H9 (cell line): ENCODE results near the gene HBP1. TPM values are rescaled to one million over a fixed set of nuclear protein-coding genes. Genes with fewer than 3 reads are reported as not detected.
A peak's percentile ranks its signal among the peaks of the same experiment; 100 is the strongest.

Experiments
- DNase-seq: peaks from one replicate; pipeline ENCODE4 v3.0.0-alpha.2; 2017
- H2AFZ ChIP-seq: one replicate; pipeline ENCODE4 v1.6.1; 2013; ENCODE audit warnings: mild to moderate bottlenecking, low read length, control low read depth, moderate library complexity
- H2AK5ac ChIP-seq: 2 replicates; pipeline ENCODE4 v1.6.1; 2013; ENCODE audit warnings: low read length, control low read depth, mixed read lengths; ENCODE audit not compliant: insufficient read length
- H2BK120ac ChIP-seq: one replicate; pipeline ENCODE4 v1.6.1; 2013; ENCODE audit warnings: low read depth, mild to moderate bottlenecking, low read length, control low read depth, inconsistent platforms; ENCODE audit not compliant: poor library complexity, severe bottlenecking
- H2BK12ac ChIP-seq: 2 replicates; pipeline ENCODE4 v1.6.1; 2013; ENCODE audit warnings: low read length, control low read depth, mixed read lengths, low read depth; ENCODE audit not compliant: insufficient read length
- H2BK15ac ChIP-seq: 2 replicates; pipeline ENCODE4 v1.6.1; 2013; ENCODE audit warnings: low read depth, low read length, control low read depth
- H2BK20ac ChIP-seq: one replicate; pipeline ENCODE4 v1.6.1; 2013; ENCODE audit warnings: low read depth, mild to moderate bottlenecking, low read length, control low read depth, inconsistent platforms; ENCODE audit not compliant: poor library complexity, severe bottlenecking
- H2BK5ac ChIP-seq: 2 replicates; pipeline ENCODE4 v1.6.1; 2013; ENCODE audit warnings: low read length, control low read depth, mixed read lengths; ENCODE audit not compliant: insufficient read length
- H3K14ac ChIP-seq: 2 replicates; pipeline ENCODE4 v1.6.1; 2013; ENCODE audit warnings: low read length, control low read depth; ENCODE audit not compliant: insufficient read depth
- H3K18ac ChIP-seq: 2 replicates; pipeline ENCODE4 v1.6.1; 2013; ENCODE audit warnings: low read depth, mild to moderate bottlenecking, mixed read lengths, low read length, control low read depth; ENCODE audit not compliant: insufficient read length
- H3K23ac ChIP-seq: 2 replicates; pipeline ENCODE4 v1.6.1; 2013; ENCODE audit warnings: low read length, control low read depth, mixed read lengths, low read depth; ENCODE audit not compliant: insufficient read length
- H3K23me2 ChIP-seq: 2 replicates; pipeline ENCODE4 v1.6.1; 2013; ENCODE audit warnings: low read depth, mild to moderate bottlenecking, mixed read lengths, low read length, control low read depth; ENCODE audit not compliant: insufficient read length, poor library complexity, severe bottlenecking
- H3K27ac ChIP-seq: 2 replicates; pipeline ENCODE4 v1.5.1; 2013; ENCODE audit warnings: low read length, control low read depth, mixed read lengths, low read depth; ENCODE audit not compliant: insufficient read length
- H3K27me3 ChIP-seq: 2 replicates; pipeline ENCODE4 v1.6.1; 2013; ENCODE audit warnings: low read length, control low read depth, inconsistent platforms; ENCODE audit not compliant: insufficient read depth
- H3K4ac ChIP-seq: 2 replicates; pipeline ENCODE4 v1.6.1; 2013; ENCODE audit warnings: low read depth, mild to moderate bottlenecking, control low read depth, inconsistent platforms, low read length, moderate library complexity
- H3K4me1 ChIP-seq: 2 replicates; pipeline ENCODE4 v1.6.1; 2013; ENCODE audit warnings: low read length, control low read depth, inconsistent platforms; ENCODE audit not compliant: insufficient read depth
- H3K4me2 ChIP-seq: 2 replicates; pipeline ENCODE4 v1.6.1; 2013; ENCODE audit warnings: low read length, control low read depth, mixed read lengths; ENCODE audit not compliant: insufficient read length, insufficient read depth
- H3K56ac ChIP-seq: 2 replicates; pipeline ENCODE4 v1.6.1; 2013; ENCODE audit warnings: low read depth, mild to moderate bottlenecking, mixed read lengths, low read length, control low read depth; ENCODE audit not compliant: insufficient read length
- H3K79me1 ChIP-seq: 2 replicates; pipeline ENCODE4 v1.6.1; 2013; ENCODE audit warnings: low read depth, mild to moderate bottlenecking, moderate library complexity, low read length, control low read depth, inconsistent platforms; ENCODE audit not compliant: insufficient read depth, poor library complexity, severe bottlenecking
- H3K79me2 ChIP-seq: 2 replicates; pipeline ENCODE4 v1.6.1; 2013; ENCODE audit warnings: low read length, control low read depth, inconsistent platforms; ENCODE audit not compliant: insufficient read depth
- H3K9ac ChIP-seq: 2 replicates; pipeline ENCODE4 v1.6.1; 2013; ENCODE audit warnings: low read length, control low read depth, mixed read lengths; ENCODE audit not compliant: insufficient read length; ENCODE audit errors: extremely low read depth
- H3K9me3 ChIP-seq: one replicate; pipeline ENCODE4 v1.6.1; 2013; ENCODE audit warnings: low read depth, low read length, inconsistent platforms; ENCODE audit not compliant: control insufficient read depth
- H3T11ph ChIP-seq: one replicate; pipeline ENCODE4 v1.6.1; 2013; ENCODE audit warnings: mild to moderate bottlenecking, low read length, control low read depth, inconsistent platforms
- H4K20me1 ChIP-seq: one replicate; pipeline ENCODE4 v1.6.1; 2013; ENCODE audit not compliant: control insufficient read depth, insufficient read length, insufficient read depth
- H4K5ac ChIP-seq: 2 replicates; pipeline ENCODE4 v1.6.1; 2013; ENCODE audit warnings: low read depth, mild to moderate bottlenecking, mixed read lengths, low read length, control low read depth; ENCODE audit not compliant: insufficient read length
- H4K8ac ChIP-seq: replicated peaks from 2 replicates; pipeline ENCODE4 v1.6.1; 2013; ENCODE audit warnings: low read length, control low read depth, mixed read lengths, low read depth; ENCODE audit not compliant: insufficient read length
- H4K91ac ChIP-seq: 2 replicates; pipeline ENCODE4 v1.6.1; 2013; ENCODE audit warnings: low read depth, mild to moderate bottlenecking, moderate library complexity, mixed read lengths, low read length, control low read depth; ENCODE audit not compliant: insufficient read length
- H3K27ac Mint-ChIP-seq, 3 experiments: 2 replicates in 2 of 3; 3 replicates in 1 of 3; pipeline ENCODE4 v1.8.0; 2020 to 2021; ENCODE audit warnings: mixed read lengths in 3 of 3, mild to moderate bottlenecking in 1 of 3, moderate library complexity in 1 of 3
- H3K27me3 Mint-ChIP-seq: 2 replicates; pipeline ENCODE4 v1.8.0; 2021; ENCODE audit warnings: low read depth, mild to moderate bottlenecking, moderate library complexity, mixed read lengths
- H3K36me3 Mint-ChIP-seq, 3 experiments: 2 replicates in 2 of 3; 3 replicates in 1 of 3; pipeline ENCODE4 v1.8.0; 2020 to 2021; ENCODE audit warnings: low read depth in 3 of 3, mixed read lengths in 3 of 3; ENCODE audit not compliant: insufficient read depth in 1 of 3
- H3K4me1 Mint-ChIP-seq, 2 experiments: 2 replicates each; pipeline ENCODE4 v1.8.0; 2020; ENCODE audit warnings: mixed read lengths in 2 of 2
- H3K4me3 Mint-ChIP-seq, 2 experiments: 2 replicates in 1 of 2; 3 replicates in 1 of 2; pipeline ENCODE4 v1.8.0; 2020 to 2021; ENCODE audit warnings: mild to moderate bottlenecking in 2 of 2, mixed read lengths in 2 of 2, moderate library complexity in 1 of 2
- H3K9me3 Mint-ChIP-seq, 2 experiments: 2 replicates in 1 of 2; 3 replicates in 1 of 2; pipeline ENCODE4 v1.8.0; 2020; ENCODE audit warnings: mild to moderate bottlenecking in 2 of 2, mixed read lengths in 2 of 2, moderate library complexity in 1 of 2
- WGBS: extraction: QIAGEN DNeasy Blood & Tissue Kit; methylation state at CpG from one replicate; pipeline ENCODE4 v1.1.7; 2013; ENCODE audit warnings: missing lambda C conversion rate, low lambda C conversion rate, mixed read lengths; ENCODE audit not compliant: insufficient read length; ENCODE audit errors: extremely low coverage; 5-methylcytosine and 5-hydroxymethylcytosine counted together
- total RNA-seq: library from RNA; stranded (reverse); gene quantifications from 2 replicates; pipeline ENCODE4 v1.2.1, GENCODE V29; 2021
- TF ChIP-seq, protein P1 (sequence below): fragments of 200-600 bp; sonication (generic); conservative IDR thresholded peaks from 3 replicates; pipeline ENCODE4 v1.8.0; 2021; ENCODE audit warnings: antibody characterized with exemption, mild to moderate bottlenecking

Gene HBP1
- total RNA-seq, 1 experiment from 2014 or later, result 27.6 TPM

GRCh38 chr7:107128748-107129147 is 40.1 kb upstream of the HBP1 start:
- no peak overlapping the region for H3K23ac ChIP-seq
- H3K4me2 ChIP-seq, result no peak overlapping the region
- no peak overlapping the region for H2BK20ac ChIP-seq
- no peak overlapping the region for H3K9ac ChIP-seq
- H2AK5ac ChIP-seq, result no peak overlapping the region
- H2AFZ ChIP-seq, result no peak overlapping the region
- H4K8ac ChIP-seq, result no peak overlapping the region
- H3T11ph ChIP-seq, result no peak overlapping the region
- DNase-seq, result no peak
- no peaks in the 10 kb centered on the region for H3K23me2 ChIP-seq
- H4K5ac ChIP-seq, result no peak overlapping the region
- no peak overlapping the region for H3K56ac ChIP-seq
- H3K27me3 ChIP-seq, result no peaks in the 10 kb centered on the region
- H3K27ac Mint-ChIP-seq, result peak overlapping the region in 1 of 3 experiments; percentile 15; a peak in 1 of 7 replicates
- no peak overlapping the region for H2BK12ac ChIP-seq
- no peak overlapping the region for H3K14ac ChIP-seq
- H3K9me3 ChIP-seq, result no peaks in the 10 kb centered on the region
- no peaks in the 10 kb centered on the region; a peak in 2 of 7 replicates for H3K36me3 Mint-ChIP-seq
- H3K4ac ChIP-seq, result no peak overlapping the region
- H2BK120ac ChIP-seq, result no peak overlapping the region
- H3K9me3 Mint-ChIP-seq, result no peaks in the 10 kb centered on the region
- no peaks in the 10 kb centered on the region for H3K27me3 Mint-ChIP-seq
- H2BK15ac ChIP-seq, result no peak overlapping the region
- no peaks in the 10 kb centered on the region; the same call in none of the 2 replicates for H3K4me1 ChIP-seq
- no peak overlapping the region for H3K4me3 Mint-ChIP-seq
- TF ChIP-seq, protein P1, sequence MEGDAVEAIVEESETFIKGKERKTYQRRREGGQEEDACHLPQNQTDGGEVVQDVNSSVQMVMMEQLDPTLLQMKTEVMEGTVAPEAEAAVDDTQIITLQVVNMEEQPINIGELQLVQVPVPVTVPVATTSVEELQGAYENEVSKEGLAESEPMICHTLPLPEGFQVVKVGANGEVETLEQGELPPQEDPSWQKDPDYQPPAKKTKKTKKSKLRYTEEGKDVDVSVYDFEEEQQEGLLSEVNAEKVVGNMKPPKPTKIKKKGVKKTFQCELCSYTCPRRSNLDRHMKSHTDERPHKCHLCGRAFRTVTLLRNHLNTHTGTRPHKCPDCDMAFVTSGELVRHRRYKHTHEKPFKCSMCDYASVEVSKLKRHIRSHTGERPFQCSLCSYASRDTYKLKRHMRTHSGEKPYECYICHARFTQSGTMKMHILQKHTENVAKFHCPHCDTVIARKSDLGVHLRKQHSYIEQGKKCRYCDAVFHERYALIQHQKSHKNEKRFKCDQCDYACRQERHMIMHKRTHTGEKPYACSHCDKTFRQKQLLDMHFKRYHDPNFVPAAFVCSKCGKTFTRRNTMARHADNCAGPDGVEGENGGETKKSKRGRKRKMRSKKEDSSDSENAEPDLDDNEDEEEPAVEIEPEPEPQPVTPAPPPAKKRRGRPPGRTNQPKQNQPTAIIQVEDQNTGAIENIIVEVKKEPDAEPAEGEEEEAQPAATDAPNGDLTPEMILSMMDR, result no peak
- H4K20me1 ChIP-seq, result no peaks in the 10 kb centered on the region
- H2BK5ac ChIP-seq, result no peak overlapping the region
- WGBS, result no CpG with 5 or more reads among the region's 3 CpGs
- H3K4me1 Mint-ChIP-seq, result peaks cover 36 to 48% of the 10 kb centered on the region in 2 experiments
- H3K79me2 ChIP-seq, result no peaks in the 10 kb centered on the region; the same call in 1 of the 2 replicates
- peaks cover 3% of the 10 kb centered on the region for H3K79me1 ChIP-seq
- no peak overlapping the region for H4K91ac ChIP-seq
- no peak overlapping the region for H3K27ac ChIP-seq
- H3K18ac ChIP-seq, result no peak overlapping the region
